Loucy (cell line): Measurements from ENCODE around the gene KCNK5.

ENCODE experiments used
- H2AFZ ChIP-seq: fragments of 200-600 bp; sonication (generic); 2 replicates; pipeline ENCODE4 v1.6.0; 2016; ENCODE audit warnings: antibody characterized with exemption, mild to moderate bottlenecking, low read length, moderate library complexity
- H3F3A ChIP-seq: fragments of 200-600 bp; 2 replicates; pipeline ENCODE4 v1.6.0; 2016; ENCODE audit warnings: antibody characterized with exemption, low read depth, mild to moderate bottlenecking
- H3K27me3 ChIP-seq: fragments of 200-600 bp; sonication (generic); 2 replicates; pipeline ENCODE4 v1.6.1; 2014; ENCODE audit warnings: low read length, mild to moderate bottlenecking; ENCODE audit not compliant: insufficient read depth, poor library complexity, severe bottlenecking
- H3K36me3 ChIP-seq: fragments of 200-600 bp; sonication (generic); 2 replicates; pipeline ENCODE4 v1.6.1; 2016; ENCODE audit warnings: low read length; ENCODE audit not compliant: insufficient read depth
- H3K4me1 ChIP-seq: fragments of 200-600 bp; sonication (generic); 2 replicates; pipeline ENCODE4 v1.5.1; 2014; ENCODE audit warnings: low read length, mild to moderate bottlenecking; ENCODE audit not compliant: insufficient read depth, poor library complexity, severe bottlenecking
- H3K4me2 ChIP-seq: fragments of 200-600 bp; sonication (generic); 2 replicates; pipeline ENCODE4 v1.6.0; 2014; ENCODE audit warnings: antibody characterized with exemption, low read length, low read depth, mild to moderate bottlenecking; ENCODE audit not compliant: poor library complexity, severe bottlenecking
- H3K4me3 ChIP-seq: fragments of 200-600 bp; sonication (generic); 2 replicates; pipeline ENCODE4 v1.5.1; 2014; ENCODE audit warnings: low read length, mild to moderate bottlenecking, mixed read lengths; ENCODE audit not compliant: poor library complexity, severe bottlenecking
- H3K79me2 ChIP-seq: fragments of 200-600 bp; sonication (generic); 2 replicates; pipeline ENCODE4 v1.6.1; 2014; ENCODE audit warnings: low read length; ENCODE audit not compliant: insufficient read depth
- H3K9ac ChIP-seq: fragments of 200-600 bp; sonication (generic); 2 replicates; pipeline ENCODE4 v1.6.0; 2014; ENCODE audit warnings: mild to moderate bottlenecking, low read depth, low read length, moderate library complexity; ENCODE audit not compliant: poor library complexity, severe bottlenecking
- H3K9me2 ChIP-seq: fragments of 200-600 bp; sonication (generic); replicated peaks from 2 replicates; pipeline ENCODE4 v1.6.1; 2016; ENCODE audit warnings: low read depth, low read length, mixed read lengths
- H3K9me3 ChIP-seq: fragments of 200-600 bp; sonication (generic); 2 replicates; pipeline ENCODE4 v1.6.1; 2014; ENCODE audit warnings: mild to moderate bottlenecking, antibody characterized with exemption, low read length, low read depth; ENCODE audit not compliant: insufficient read depth
- H4K20me1 ChIP-seq: fragments of 200-600 bp; sonication (generic); 2 replicates; pipeline ENCODE4 v1.6.0; 2014; ENCODE audit warnings: antibody characterized with exemption, low read length, mild to moderate bottlenecking; ENCODE audit not compliant: insufficient read depth, poor library complexity, severe bottlenecking
- EZH2phosphoT487 ChIP-seq: fragments of 200-600 bp; IDR thresholded peaks from 2 replicates; pipeline ENCODE4 v1.6.1; 2018; ENCODE audit warnings: antibody characterized with exemption, mild to moderate bottlenecking, moderate library complexity, borderline replicate concordance
- TF ChIP-seq, protein P1 (sequence below): fragments of 200-600 bp; sonication (generic); conservative IDR thresholded peaks from 2 replicates; pipeline ENCODE4 v1.5.1; 2014; ENCODE audit warnings: mild to moderate bottlenecking, antibody characterized with exemption, low read length

KCNK5 gene

DNA sequence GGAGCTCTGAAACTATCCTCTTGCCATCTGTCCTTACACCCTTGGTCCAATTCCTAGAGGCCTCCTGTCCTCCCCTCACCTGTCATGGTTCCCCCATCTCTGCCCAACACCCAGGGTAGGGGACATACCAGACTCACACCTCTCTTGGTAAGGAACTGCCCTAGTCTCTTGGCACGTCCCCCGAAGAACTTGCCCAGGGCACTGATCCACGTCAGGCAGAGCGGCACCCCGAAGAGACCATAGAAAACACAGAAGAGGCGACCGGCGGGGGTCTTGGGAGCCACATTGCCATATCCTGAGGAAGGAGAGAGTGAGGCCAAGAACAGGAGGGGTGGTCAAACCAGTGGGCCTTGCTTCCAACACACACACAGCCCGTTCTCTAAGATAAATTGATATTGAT is 34.8 kb downstream of the KCNK5 start:
- Histone ChIP-seq H3F3A (no peaks in the 10 kb centered on the region), H4K20me1 (no peaks in the 10 kb centered on the region), H3K9me2 (no peaks in the 10 kb centered on the region), H2AFZ (no peak overlapping the region), H3K9me3 (no peaks in the 10 kb centered on the region), H3K36me3 (peaks cover 35% of the 10 kb centered on the region; the same call in 1 of the 2 replicates), H3K9ac (no peak overlapping the region), H3K79me2 (no peaks in the 10 kb centered on the region), H3K4me3 (no peak overlapping the region), H3K27me3 (no peaks in the 10 kb centered on the region), H3K4me1 (no peaks in the 10 kb centered on the region), H3K4me2 (no peak overlapping the region)
- TF ChIP-seq, protein P1, sequence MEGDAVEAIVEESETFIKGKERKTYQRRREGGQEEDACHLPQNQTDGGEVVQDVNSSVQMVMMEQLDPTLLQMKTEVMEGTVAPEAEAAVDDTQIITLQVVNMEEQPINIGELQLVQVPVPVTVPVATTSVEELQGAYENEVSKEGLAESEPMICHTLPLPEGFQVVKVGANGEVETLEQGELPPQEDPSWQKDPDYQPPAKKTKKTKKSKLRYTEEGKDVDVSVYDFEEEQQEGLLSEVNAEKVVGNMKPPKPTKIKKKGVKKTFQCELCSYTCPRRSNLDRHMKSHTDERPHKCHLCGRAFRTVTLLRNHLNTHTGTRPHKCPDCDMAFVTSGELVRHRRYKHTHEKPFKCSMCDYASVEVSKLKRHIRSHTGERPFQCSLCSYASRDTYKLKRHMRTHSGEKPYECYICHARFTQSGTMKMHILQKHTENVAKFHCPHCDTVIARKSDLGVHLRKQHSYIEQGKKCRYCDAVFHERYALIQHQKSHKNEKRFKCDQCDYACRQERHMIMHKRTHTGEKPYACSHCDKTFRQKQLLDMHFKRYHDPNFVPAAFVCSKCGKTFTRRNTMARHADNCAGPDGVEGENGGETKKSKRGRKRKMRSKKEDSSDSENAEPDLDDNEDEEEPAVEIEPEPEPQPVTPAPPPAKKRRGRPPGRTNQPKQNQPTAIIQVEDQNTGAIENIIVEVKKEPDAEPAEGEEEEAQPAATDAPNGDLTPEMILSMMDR, result no peak
- no peak for TF ChIP-seq EZH2phosphoT487

DNA sequence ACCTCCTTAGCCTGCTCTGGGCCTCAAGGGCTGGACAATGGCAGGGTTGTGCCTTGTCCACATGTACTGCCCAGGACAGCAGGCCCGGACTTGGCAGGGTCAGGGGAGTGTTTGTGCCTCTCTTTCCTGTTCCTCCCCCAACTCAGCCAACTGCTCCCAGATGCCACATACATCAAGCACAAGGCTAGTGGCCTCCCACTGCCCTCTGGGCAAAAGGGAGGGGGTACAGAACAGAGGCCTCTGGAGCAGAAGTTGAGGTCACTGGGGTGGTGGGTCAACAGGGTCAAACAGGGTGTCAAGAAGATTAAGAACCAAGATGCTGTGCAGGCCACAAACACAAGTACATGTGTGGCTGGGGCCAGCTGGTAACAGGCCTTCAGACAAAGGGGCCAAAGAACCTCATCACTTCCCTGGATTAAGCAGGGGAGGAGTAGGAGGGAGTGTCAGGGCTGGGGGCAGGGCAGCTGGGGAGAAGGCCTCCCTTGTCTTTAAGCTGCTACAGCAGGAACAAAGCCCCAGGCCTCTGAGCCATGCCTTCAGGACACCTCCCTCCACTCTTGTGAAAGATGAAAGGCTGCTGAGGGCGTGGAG is 36.0 kb downstream of the KCNK5 start:
- peaks cover 35% of the 10 kb centered on the region; the same call in 1 of the 2 replicates for H3K36me3 ChIP-seq
- H2AFZ ChIP-seq, result no peak overlapping the region
- no peaks in the 10 kb centered on the region for H3K79me2 ChIP-seq
- H3K4me1 ChIP-seq, result peaks cover 5% of the 10 kb centered on the region
- no peak for TF ChIP-seq EZH2phosphoT487
- TF ChIP-seq, protein P1, result no peak
- H3K27me3 ChIP-seq, result no peaks in the 10 kb centered on the region
- H3F3A ChIP-seq, result no peaks in the 10 kb centered on the region
- no peak overlapping the region for H3K4me3 ChIP-seq
- no peaks in the 10 kb centered on the region for H3K9me3 ChIP-seq
- H3K4me2 ChIP-seq, result no peak overlapping the region
- no peaks in the 10 kb centered on the region for H3K9me2 ChIP-seq
- H3K9ac ChIP-seq, result no peak overlapping the region
- H4K20me1 ChIP-seq, result no peaks in the 10 kb centered on the region

DNA sequence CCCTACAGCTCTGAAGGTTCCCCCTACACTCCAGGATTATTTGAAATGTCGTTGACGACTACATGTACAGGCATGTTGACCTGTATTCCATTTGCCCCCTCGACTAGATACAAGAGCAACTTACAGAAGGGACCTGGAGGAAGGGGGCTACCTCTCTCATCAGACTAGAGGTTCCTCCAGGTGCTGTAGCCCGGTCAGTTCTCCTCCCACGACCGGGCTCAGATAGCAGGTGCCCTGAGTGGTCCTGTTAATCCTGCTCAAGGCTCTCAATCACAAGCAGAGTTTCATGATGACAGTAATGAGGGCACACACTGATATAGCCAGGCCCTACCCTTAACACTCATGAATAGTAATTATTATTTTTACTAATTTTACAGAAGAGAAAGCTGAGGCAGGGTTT is 36.5 kb downstream of the KCNK5 start:
- Histone ChIP-seq H3K36me3 (peaks cover 35% of the 10 kb centered on the region; the same call in 1 of the 2 replicates), H3K4me2 (no peak overlapping the region), H3K27me3 (no peaks in the 10 kb centered on the region), H3K4me1 (peaks cover 5% of the 10 kb centered on the region), H3K4me3 (no peak overlapping the region), H3K79me2 (no peaks in the 10 kb centered on the region), H3K9ac (no peak overlapping the region), H3F3A (no peaks in the 10 kb centered on the region), H3K9me2 (no peaks in the 10 kb centered on the region), H2AFZ (no peak overlapping the region), H3K9me3 (no peaks in the 10 kb centered on the region), H4K20me1 (no peaks in the 10 kb centered on the region)
- TF ChIP-seq, protein P1, result no peak
- no peak for TF ChIP-seq EZH2phosphoT487
